Measurements from ENCODE around the gene ARHGEF19. TPM values are rescaled to one million over a fixed set of nuclear protein-coding genes. Genes with fewer than 3 reads are reported as not detected.

The ARHGEF19 gene
- polyA plus RNA-seq, 1 experiment, result 6.7 TPM

DNA sequence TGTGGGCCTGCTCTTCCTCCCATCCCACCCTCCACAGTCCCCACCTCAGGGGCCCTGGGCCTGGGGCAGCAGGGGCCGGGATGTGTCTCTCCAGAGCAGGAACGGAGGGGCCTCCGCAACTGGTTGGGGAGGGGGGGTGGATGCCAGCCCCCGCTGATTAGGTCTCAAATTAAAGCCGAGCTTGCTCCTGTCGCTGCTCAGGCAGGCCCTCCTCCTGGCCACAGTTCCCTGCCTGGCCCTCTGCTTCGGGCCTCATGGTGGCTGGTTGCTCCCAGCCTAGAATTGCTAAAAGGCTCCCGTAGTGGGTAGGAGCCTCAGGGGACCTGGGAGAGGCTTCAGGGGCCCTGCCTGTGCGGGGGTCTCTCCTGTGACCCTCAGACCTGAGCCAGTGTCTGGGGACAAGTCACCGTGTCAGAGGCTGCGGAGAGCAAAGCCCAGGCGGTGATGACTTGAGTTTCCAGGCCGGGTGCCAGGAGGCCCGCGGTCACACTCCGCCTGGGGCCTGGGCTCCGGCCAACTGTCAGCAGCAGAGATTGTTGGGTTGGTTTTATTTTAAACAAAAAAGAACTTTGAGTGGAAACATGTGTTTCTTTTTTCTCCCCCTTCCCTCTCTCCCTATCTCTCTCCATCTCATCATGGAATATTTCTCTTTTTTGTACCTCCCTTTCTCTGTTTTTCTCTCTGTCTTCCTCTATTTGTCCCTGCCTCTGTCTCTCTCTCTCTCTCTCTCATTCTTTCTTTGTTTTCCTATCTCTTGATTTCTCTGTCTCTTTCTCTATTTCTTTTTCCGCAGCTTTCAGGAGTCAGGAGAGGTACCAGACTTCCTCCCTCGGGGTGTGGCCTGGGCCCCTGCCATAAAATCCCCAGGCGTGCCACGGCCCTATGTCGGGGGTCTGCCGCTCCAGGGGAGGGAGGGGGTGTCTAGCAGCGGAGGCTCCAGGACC, 36.6 kb downstream of the ARHGEF19 start:
- Histone ChIP-seq H3K9me3 (ENCODE audit: control insufficient read depth, insufficient read depth, low read length) (no peaks in the 10 kb centered on the region), H3K27ac (ENCODE audit: low read depth, low read length) (peak overlapping the region; percentile 82), H3K27me3 (ENCODE audit: control insufficient read depth, insufficient read depth, low read length) (no peaks in the 10 kb centered on the region), H3K4me3 (ENCODE audit: low read depth, low read length) (no peak overlapping the region)
- POLR2A ChIA-PET, result interaction anchor here (1.4 kb wide), 1 partner anchor 12 kb away, joined by 7 read pairs; no protein-coding TSS in a partner anchor
- TF ChIP-seq, protein P1, sequence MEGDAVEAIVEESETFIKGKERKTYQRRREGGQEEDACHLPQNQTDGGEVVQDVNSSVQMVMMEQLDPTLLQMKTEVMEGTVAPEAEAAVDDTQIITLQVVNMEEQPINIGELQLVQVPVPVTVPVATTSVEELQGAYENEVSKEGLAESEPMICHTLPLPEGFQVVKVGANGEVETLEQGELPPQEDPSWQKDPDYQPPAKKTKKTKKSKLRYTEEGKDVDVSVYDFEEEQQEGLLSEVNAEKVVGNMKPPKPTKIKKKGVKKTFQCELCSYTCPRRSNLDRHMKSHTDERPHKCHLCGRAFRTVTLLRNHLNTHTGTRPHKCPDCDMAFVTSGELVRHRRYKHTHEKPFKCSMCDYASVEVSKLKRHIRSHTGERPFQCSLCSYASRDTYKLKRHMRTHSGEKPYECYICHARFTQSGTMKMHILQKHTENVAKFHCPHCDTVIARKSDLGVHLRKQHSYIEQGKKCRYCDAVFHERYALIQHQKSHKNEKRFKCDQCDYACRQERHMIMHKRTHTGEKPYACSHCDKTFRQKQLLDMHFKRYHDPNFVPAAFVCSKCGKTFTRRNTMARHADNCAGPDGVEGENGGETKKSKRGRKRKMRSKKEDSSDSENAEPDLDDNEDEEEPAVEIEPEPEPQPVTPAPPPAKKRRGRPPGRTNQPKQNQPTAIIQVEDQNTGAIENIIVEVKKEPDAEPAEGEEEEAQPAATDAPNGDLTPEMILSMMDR (IDR thresholded peaks at IDR 0.05; ENCODE audit: low read depth, low read length), result no peak
- DNase-seq (ENCODE audit: low read depth, low spot score), result peak; percentile 72
- CTCF ChIA-PET, result interaction anchor here (0.5 to 1.0 kb wide), 3 partner anchors 90 to 97 kb away, joined by 3 to 5 read pairs (median 4); no protein-coding TSS in a partner anchor

DNA sequence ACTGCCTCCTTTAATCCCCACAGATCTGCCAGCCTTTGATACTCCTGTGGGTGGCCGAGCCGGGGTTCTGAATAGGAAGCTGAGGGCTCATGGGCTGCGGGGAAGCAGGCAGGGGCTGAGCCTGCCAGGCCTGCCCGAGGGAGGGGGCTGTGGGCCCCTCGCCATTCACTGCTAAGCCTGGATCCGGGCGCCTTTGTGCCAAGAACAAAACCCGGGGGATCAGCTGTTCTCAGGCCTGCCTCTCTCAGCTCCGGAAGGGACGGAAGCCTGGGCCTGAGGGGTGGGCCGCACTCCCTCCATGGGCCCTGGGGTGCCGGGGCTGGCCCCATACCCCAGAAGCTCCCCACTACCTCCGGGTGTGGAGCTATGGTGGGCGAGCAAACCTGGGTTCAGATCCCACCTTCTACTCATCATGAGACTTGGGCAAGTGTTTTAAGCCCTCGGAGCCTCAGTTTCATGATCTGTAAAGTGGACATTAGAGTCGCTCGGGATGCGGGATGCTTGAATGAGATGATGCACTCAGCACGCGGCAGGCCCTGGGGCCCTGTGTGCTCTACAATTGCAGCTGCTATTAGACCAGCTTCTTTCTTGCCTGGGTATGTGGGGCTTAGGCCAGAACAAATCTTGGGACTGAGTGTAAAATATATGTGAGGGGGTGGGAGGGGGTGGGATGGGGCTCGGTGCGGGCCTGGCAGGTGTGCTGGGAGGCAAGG, 37.4 kb downstream of the ARHGEF19 start:
- H3K4me3 ChIP-seq (ENCODE audit: low read depth, low read length), result no peak overlapping the region
- H3K9me3 ChIP-seq (ENCODE audit: control insufficient read depth, insufficient read depth, low read length), result no peaks in the 10 kb centered on the region
- no peaks in the 10 kb centered on the region for H3K27me3 ChIP-seq (ENCODE audit: control insufficient read depth, insufficient read depth, low read length)
- ChIA-PET CTCF (interaction anchor here (0.8 to 2.4 kb wide), 3 partner anchors 20 to 96 kb away, joined by 3 to 9 read pairs (median 5); no protein-coding TSS in a partner anchor), POLR2A (interaction anchor here (1.4 kb wide), 1 partner anchor 11 kb away, joined by 7 read pairs; no protein-coding TSS in a partner anchor)
- H3K27ac ChIP-seq (ENCODE audit: low read depth, low read length), result peak overlapping the region; percentile 78
- no peak for DNase-seq (ENCODE audit: low read depth, low spot score)
- TF ChIP-seq, protein P1 (IDR thresholded peaks at IDR 0.05; ENCODE audit: low read depth, low read length), result no peak

DNA sequence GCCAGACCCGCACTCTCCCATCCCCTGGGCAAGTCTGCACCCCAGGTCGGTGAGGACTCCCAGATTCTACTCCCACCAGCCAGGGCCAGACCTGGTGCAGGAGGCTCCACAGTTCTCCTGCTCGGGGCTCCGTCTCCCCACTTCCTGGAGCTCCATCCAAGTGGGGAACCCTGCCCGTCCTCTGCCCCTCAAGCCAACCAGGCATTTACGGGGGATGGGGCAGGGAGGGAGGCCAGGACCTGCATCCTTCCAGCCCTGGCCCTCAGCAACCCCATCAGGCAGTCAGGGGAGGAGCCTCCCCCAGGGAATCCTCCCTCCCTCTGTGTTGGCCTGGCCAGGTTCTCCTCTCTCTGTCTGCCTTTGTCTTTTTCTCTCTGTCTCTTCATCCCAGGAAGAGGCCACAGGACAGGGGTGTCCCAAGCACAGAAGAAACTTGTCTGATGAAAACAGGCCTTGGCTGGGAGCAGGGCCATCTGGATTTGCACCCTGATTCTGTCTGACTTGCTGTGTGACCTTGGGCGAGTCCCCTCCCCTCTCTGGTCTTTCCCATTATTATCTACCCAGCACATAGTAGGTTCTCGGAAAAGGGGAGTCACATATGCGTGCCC, 38.1 kb downstream of the ARHGEF19 start:
- no peak for DNase-seq (ENCODE audit: low read depth, low spot score)
- POLR2A ChIA-PET, result no interaction called here
- H3K27ac ChIP-seq (ENCODE audit: low read depth, low read length), result no peak overlapping the region
- H3K4me3 ChIP-seq (ENCODE audit: low read depth, low read length), result no peak overlapping the region
- H3K27me3 ChIP-seq (ENCODE audit: control insufficient read depth, insufficient read depth, low read length), result no peaks in the 10 kb centered on the region
- H3K9me3 ChIP-seq (ENCODE audit: control insufficient read depth, insufficient read depth, low read length), result no peaks in the 10 kb centered on the region
- TF ChIP-seq, protein P1 (IDR thresholded peaks at IDR 0.05; ENCODE audit: low read depth, low read length), result no peak
- CTCF ChIA-PET, result interaction anchor here (1.2 to 2.4 kb wide), 3 partner anchors 19 to 96 kb away, joined by 3 to 9 read pairs (median 9); no protein-coding TSS in a partner anchor

DNA sequence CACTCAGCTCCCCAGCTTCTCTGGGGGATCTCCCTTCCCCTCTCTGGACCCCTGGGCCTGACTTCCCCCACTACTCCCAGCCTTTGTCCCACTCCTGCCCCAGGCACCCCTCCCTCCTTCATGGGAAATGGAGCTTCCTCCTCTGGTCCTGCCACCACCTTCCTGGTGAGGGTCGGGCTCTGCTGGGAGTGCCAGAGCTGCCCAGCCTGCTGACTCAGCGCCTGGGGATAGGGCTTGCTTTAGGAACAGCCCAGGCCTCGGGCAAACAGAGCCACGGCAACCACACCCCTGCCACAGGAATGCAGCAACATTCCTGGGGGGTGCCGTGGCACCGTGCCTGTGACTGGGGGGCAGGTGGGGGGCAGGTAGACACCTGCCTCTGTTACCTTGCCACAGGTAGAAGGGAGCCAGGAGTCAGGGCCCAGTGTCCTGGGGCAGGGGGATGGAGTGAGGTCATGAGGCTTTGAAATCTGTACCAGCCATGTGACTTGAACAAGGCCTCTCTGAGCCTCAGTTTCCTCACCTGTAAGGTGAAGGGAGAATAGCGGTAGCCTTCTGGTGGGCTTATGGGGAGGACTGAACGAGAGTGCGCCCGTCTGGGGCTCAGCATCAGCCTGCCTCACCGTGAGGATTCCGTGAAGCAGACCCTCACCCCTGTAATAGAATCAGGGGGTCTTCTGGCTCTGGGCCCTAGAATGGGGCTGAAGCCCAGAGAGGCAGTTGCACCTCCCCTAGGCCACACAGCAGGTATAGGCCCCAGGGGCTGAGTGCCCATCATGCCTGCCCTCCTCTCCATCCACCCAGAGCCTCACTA, 38.8 kb downstream of the ARHGEF19 start:
- CTCF ChIA-PET, result interaction anchor here (1.4 to 2.4 kb wide), 2 partner anchors 91 to 96 kb away, joined by 9 read pairs; no protein-coding TSS in a partner anchor
- Histone ChIP-seq H3K27ac (ENCODE audit: low read depth, low read length) (peak overlapping the region; percentile 11), H3K27me3 (ENCODE audit: control insufficient read depth, insufficient read depth, low read length) (no peaks in the 10 kb centered on the region), H3K9me3 (ENCODE audit: control insufficient read depth, insufficient read depth, low read length) (no peaks in the 10 kb centered on the region), H3K4me3 (ENCODE audit: low read depth, low read length) (no peak overlapping the region)
- POLR2A ChIA-PET, result interaction anchor here (0.7 to 0.8 kb wide), 2 partner anchors 8 to 10 kb away, joined by 3 to 6 read pairs; no protein-coding TSS in a partner anchor
- no peak for DNase-seq (ENCODE audit: low read depth, low spot score)
- TF ChIP-seq, protein P1 (IDR thresholded peaks at IDR 0.05; ENCODE audit: low read depth, low read length), result no peak
